ENCODE measurements around the gene CELSR2. TPM values are rescaled to one million over a fixed set of nuclear protein-coding genes. Genes with fewer than 3 reads are reported as not detected.

Gene CELSR2
- total RNA-seq, 4 donors from 2014 or later = 23.4 to 57.2 (median 39.9) TPM

- no peak overlapping the region for H3K4me3 ChIP-seq
- no peaks in the 10 kb centered on the region for H3K9me3 ChIP-seq
- H3K27ac ChIP-seq = peak overlapping the region in 1 of 4 donors; percentile 13
- peaks cover 26 to 79% (median 27%) of the 10 kb centered on the region in 3 donors for H3K4me1 ChIP-seq
- TF ChIP-seq CTCF (IDR thresholded peaks at IDR 0.05) (no peak), POLR2A (IDR thresholded peaks at IDR 0.05) (no peak)
- intact Hi-C loops (cut with DNase I) = loop anchor here (10.0 kb wide), 1 partner anchor 55 kb away; no protein-coding TSS in a partner anchor
- H3K27me3 ChIP-seq = no peaks in the 10 kb centered on the region
- no peak for DNase-seq
- peaks cover 0 to 52% (median 4%) of the 10 kb centered on the region in 3 donors for H3K36me3 ChIP-seq
- 69 to 74% methylated on average over 3 to 4 of the region's 7 CpGs for WGBS, 2 donors
Measured at GRCh38 chr1:109259674-109260557, 10.6 kb downstream of the CELSR2 start.

- TF ChIP-seq CTCF (IDR thresholded peaks at IDR 0.05) = no peak
- no peak for TF ChIP-seq POLR2A (IDR thresholded peaks at IDR 0.05)
- H3K9me3 ChIP-seq = no peaks in the 10 kb centered on the region
- no peak overlapping the region for H3K4me3 ChIP-seq
- intact Hi-C loops (cut with DNase I) = no loop called here
- H3K4me1 ChIP-seq = peaks cover 17 to 68% (median 17%) of the 10 kb centered on the region in 3 donors
- 79 to 100% methylated on average over 1 to 11 of the region's 16 CpGs for WGBS, 2 donors
- peaks cover 4 to 63% (median 4%) of the 10 kb centered on the region in 3 donors for H3K36me3 ChIP-seq
- H3K27ac ChIP-seq = no peak overlapping the region
- no peak for DNase-seq
- H3K27me3 ChIP-seq = no peaks in the 10 kb centered on the region
Measured at GRCh38 chr1:109261006-109261405, 11.7 kb downstream of the CELSR2 start.

- intact Hi-C loops (cut with DNase I) = no loop called here
- no peaks in the 10 kb centered on the region for H3K9me3 ChIP-seq
- 77 to 88% methylated on average over 3 to 6 of the region's 6 CpGs for WGBS, 2 donors
- no peak for DNase-seq
- no peak overlapping the region for H3K27ac ChIP-seq
- H3K36me3 ChIP-seq = peaks cover 4 to 68% (median 7%) of the 10 kb centered on the region in 3 donors
- H3K4me1 ChIP-seq = peaks cover 13 to 63% (median 17%) of the 10 kb centered on the region in 3 donors
- no peaks in the 10 kb centered on the region for H3K27me3 ChIP-seq
- no peak overlapping the region for H3K4me3 ChIP-seq
- TF ChIP-seq CTCF (IDR thresholded peaks at IDR 0.05) (no peak), POLR2A (IDR thresholded peaks at IDR 0.05) (no peak)
Measured at GRCh38 chr1:109261578-109261977, 12.2 kb downstream of the CELSR2 start.

GRCh38 chr1:109262231-109263055, 13.1 kb downstream of the CELSR2 start:
- H3K27ac ChIP-seq = peak overlapping the region; percentile 86 to 93 (median 89)
- intact Hi-C loops (cut with DNase I) = no loop called here
- TF ChIP-seq POLR2A (IDR thresholded peaks at IDR 0.05) = no peak
- TF ChIP-seq CTCF (IDR thresholded peaks at IDR 0.05) = no peak

More at GRCh38 chr1:109262231-109263055, 13.1 kb downstream of the CELSR2 start:
- peaks cover 4 to 76% (median 7%) of the 10 kb centered on the region in 3 donors for H3K36me3 ChIP-seq
- WGBS, 2 donors = 68 to 90% methylated on average over 2 to 14 of the region's 22 CpGs
- H3K4me3 ChIP-seq = peak overlapping the region in 2 of 4 donors; percentile 6 to 8
- no peak for DNase-seq
- peaks cover 11 to 63% (median 18%) of the 10 kb centered on the region in 3 donors for H3K4me1 ChIP-seq
- no peaks in the 10 kb centered on the region for H3K9me3 ChIP-seq
- H3K27me3 ChIP-seq = no peaks in the 10 kb centered on the region

Measured in esophagus squamous epithelium (tissue), 5 donors.